ENCODE results near the gene ZNF423.

Gene ZNF423

DNA sequence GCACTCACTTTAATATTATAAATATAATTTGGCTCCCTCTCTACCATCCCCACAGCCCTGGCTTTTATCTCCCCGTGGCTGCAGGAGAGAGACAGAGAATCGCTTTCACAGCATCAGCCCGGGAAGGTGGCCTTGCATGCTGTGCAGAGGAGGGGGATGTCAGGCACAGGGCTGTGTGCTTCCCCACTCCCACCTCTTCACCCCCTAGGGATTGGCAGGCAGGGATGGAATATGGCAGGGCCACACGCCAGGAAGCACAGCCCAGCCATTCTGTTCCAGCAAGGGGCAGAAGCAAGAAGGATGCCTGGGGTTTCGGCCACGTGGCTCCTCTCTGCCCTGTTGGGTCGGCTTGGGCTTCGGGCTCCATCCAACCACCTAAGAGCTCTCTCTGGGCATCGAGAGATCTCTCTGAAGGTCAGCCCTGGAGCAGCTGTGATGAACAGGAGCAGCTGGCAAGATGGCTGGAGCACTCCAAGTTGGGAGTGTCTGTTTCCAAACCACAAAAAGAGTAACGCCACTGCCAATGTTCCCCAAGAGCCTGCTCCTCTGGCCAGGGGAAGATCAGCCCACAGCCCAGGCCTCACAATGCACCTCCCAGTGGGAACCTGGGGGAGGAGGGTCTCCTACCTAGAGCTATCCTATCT, 259.1 kb downstream of the ZNF423 start:
- H3K9ac ChIP-seq (ENCODE audit: low read length) = no peak overlapping the region
- no peaks in the 10 kb centered on the region for H3K79me2 ChIP-seq (ENCODE audit: low read length)
- H3F3A ChIP-seq (ENCODE audit: insufficient read depth, low read length) = peaks cover 19% of the 10 kb centered on the region
- TF ChIP-seq CTCF (IDR thresholded peaks at IDR 0.05; ENCODE audit: low read length) = no peak
- no peak for TF ChIP-seq EZH2 (optimal IDR thresholded peaks at IDR 0.05; ENCODE audit: low read depth, low read length)
- no peak for TF ChIP-seq EZH2phosphoT487 (IDR thresholded peaks at IDR 0.05; ENCODE audit: low read length)
- 0 out of 2 replicates have a peak overlapping the region, but pooled peaks have one; percentile 4 for H2AFZ ChIP-seq (ENCODE audit: low read length)
- H3K27me3 ChIP-seq (replicated peaks; ENCODE audit: insufficient read depth, low read length) = no peaks in the 10 kb centered on the region
- no peaks in the 10 kb centered on the region for H3K9me3 ChIP-seq (replicated peaks; ENCODE audit: insufficient read depth, low read length)
- no peaks in the 10 kb centered on the region for H3K9me2 ChIP-seq (replicated peaks; ENCODE audit: insufficient read depth, low read length)
- no peak for DNase-seq
- no peak overlapping the region for H3K4me2 ChIP-seq (ENCODE audit: low read depth, low read length)
- H3K27ac ChIP-seq (ENCODE audit: low read length) = peak overlapping the region; percentile 97; the same call in 1 of the 2 replicates
- no peaks in the 10 kb centered on the region for H3K36me3 ChIP-seq (replicated peaks; ENCODE audit: insufficient read depth, low read length)
- no peaks in the 10 kb centered on the region for H4K20me1 ChIP-seq (ENCODE audit: insufficient read depth, low read length)
- H3K4me1 ChIP-seq (ENCODE audit: low read length) = peaks cover 41% of the 10 kb centered on the region
- H3K4me3 ChIP-seq (ENCODE audit: low read length) = no peak overlapping the region

- H3K36me3 ChIP-seq (replicated peaks; ENCODE audit: insufficient read depth, low read length) = no peaks in the 10 kb centered on the region
- H3K79me2 ChIP-seq (ENCODE audit: low read length) = no peaks in the 10 kb centered on the region
- no peak overlapping the region; the same call in 1 of the 2 replicates for H3K9ac ChIP-seq (ENCODE audit: low read length)
- H3K4me2 ChIP-seq (ENCODE audit: low read depth, low read length) = peak overlapping the region; percentile 20; the same call in 1 of the 2 replicates
- H2AFZ ChIP-seq (ENCODE audit: low read length) = peak overlapping the region; percentile 4; the same call in 1 of the 2 replicates
- DNase-seq = no peak
- no peaks in the 10 kb centered on the region for H3K9me2 ChIP-seq (replicated peaks; ENCODE audit: insufficient read depth, low read length)
- no peaks in the 10 kb centered on the region for H4K20me1 ChIP-seq (ENCODE audit: insufficient read depth, low read length)
- no peak overlapping the region for H3K4me3 ChIP-seq (ENCODE audit: low read length)
- peaks cover 41% of the 10 kb centered on the region for H3K4me1 ChIP-seq (ENCODE audit: low read length)
- no peak for TF ChIP-seq CTCF (IDR thresholded peaks at IDR 0.05; ENCODE audit: low read length)
- no peak for TF ChIP-seq EZH2phosphoT487 (IDR thresholded peaks at IDR 0.05; ENCODE audit: low read length)
- TF ChIP-seq EZH2 (optimal IDR thresholded peaks at IDR 0.05; ENCODE audit: low read depth, low read length) = no peak
- H3K9me3 ChIP-seq (replicated peaks; ENCODE audit: insufficient read depth, low read length) = no peaks in the 10 kb centered on the region
- peaks cover 19% of the 10 kb centered on the region for H3F3A ChIP-seq (ENCODE audit: insufficient read depth, low read length)
- no peaks in the 10 kb centered on the region for H3K27me3 ChIP-seq (replicated peaks; ENCODE audit: insufficient read depth, low read length)
- H3K27ac ChIP-seq (ENCODE audit: low read length) = peak overlapping the region; percentile 3; the same call in 1 of the 2 replicates
Observed at GRCh38 chr16:49596068-49596467, 259.8 kb downstream of the ZNF423 start.

DNA sequence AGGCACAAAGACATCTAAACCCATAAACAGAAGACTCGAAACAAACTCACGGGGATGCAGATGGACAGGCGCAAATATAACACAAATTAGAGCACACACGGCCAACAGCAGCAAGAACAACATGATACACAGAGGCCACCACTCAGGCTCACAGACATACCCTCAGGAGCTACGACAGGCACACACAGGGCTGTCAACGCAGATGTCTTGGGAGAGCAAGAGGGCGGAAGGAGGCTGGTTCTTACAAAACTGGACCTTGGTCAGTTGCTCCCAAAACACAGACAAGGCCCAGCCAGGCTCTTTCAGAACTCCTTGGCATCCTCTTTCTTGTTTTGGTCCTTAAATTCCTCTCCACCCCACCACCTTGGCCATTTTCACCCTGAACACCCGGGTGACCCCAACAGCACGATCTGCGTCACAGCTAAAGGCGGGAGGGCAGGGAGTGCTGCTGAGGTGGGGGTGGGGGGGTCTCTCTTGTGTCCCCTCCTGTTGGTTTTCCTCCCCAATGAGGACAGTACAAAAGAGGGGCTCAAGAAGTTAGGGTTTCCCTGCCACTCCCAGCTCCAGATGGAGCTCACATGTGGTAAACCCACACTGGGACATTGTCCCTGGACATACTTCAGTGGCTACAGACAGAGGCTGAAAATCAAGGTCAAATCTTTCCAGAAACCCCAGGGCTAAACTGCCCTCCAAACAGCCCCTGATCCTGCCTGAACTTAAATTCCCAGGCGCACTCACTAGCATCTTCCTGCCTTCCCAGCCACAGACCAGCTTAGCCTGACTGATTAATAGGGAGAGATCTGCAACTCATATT, 261.0 kb downstream of the ZNF423 start:
- H3K4me1 ChIP-seq (ENCODE audit: low read length) = peaks cover 41% of the 10 kb centered on the region
- H4K20me1 ChIP-seq (ENCODE audit: insufficient read depth, low read length) = no peaks in the 10 kb centered on the region
- no peak overlapping the region; the same call in 1 of the 2 replicates for H3K27ac ChIP-seq (ENCODE audit: low read length)
- H3K4me2 ChIP-seq (ENCODE audit: low read depth, low read length) = peak overlapping the region; percentile 20; the same call in 1 of the 2 replicates
- H3K9me3 ChIP-seq (replicated peaks; ENCODE audit: insufficient read depth, low read length) = no peaks in the 10 kb centered on the region
- H3K9me2 ChIP-seq (replicated peaks; ENCODE audit: insufficient read depth, low read length) = no peaks in the 10 kb centered on the region
- no peaks in the 10 kb centered on the region for H3K36me3 ChIP-seq (replicated peaks; ENCODE audit: insufficient read depth, low read length)
- H3K4me3 ChIP-seq (ENCODE audit: low read length) = no peak overlapping the region
- peaks cover 19% of the 10 kb centered on the region for H3F3A ChIP-seq (ENCODE audit: insufficient read depth, low read length)
- no peaks in the 10 kb centered on the region for H3K79me2 ChIP-seq (ENCODE audit: low read length)
- H3K27me3 ChIP-seq (replicated peaks; ENCODE audit: insufficient read depth, low read length) = no peaks in the 10 kb centered on the region
- no peak for TF ChIP-seq CTCF (IDR thresholded peaks at IDR 0.05; ENCODE audit: low read length)
- no peak for TF ChIP-seq EZH2 (optimal IDR thresholded peaks at IDR 0.05; ENCODE audit: low read depth, low read length)
- TF ChIP-seq EZH2phosphoT487 (IDR thresholded peaks at IDR 0.05; ENCODE audit: low read length) = no peak
- no peak for DNase-seq
- peak overlapping the region; percentile 26; the same call in 1 of the 2 replicates for H2AFZ ChIP-seq (ENCODE audit: low read length)
- H3K9ac ChIP-seq (ENCODE audit: low read length) = no peak overlapping the region

All from MM.1S (cell line).